Esophagus squamous epithelium (tissue), 5 donors: ENCODE results near the gene TPST1. TPM values are rescaled to one million over a fixed set of nuclear protein-coding genes. Genes with fewer than 3 reads are reported as not detected.
A peak's percentile ranks its signal among the peaks of the same experiment; 100 is the strongest.
"Not testable (repeated sequence)": the region's sequence is repeated elsewhere in the genome, so short reads cannot be mapped to it uniquely, and the experiment has no call there.

ENCODE experiments used
- DNase-seq: peaks from one replicate; lab custom pipeline; 2025; lab: John Stamatoyannopoulos, UW
- H3K27ac ChIP-seq, 4 donors: fragments of 200-600 bp; sonication (generic); one replicate each; pipeline ENCODE4 v1.5.1; 2016 to 2019; ENCODE audit warnings: mild to moderate bottlenecking in 1 of 4
- H3K27me3 ChIP-seq, 4 donors: fragments of 200-600 bp; sonication (generic); 1 replicate in 3 of 4; 2 replicates in 1 of 4; pipeline versions ENCODE4 v1.5.1 to v1.6.0; 2017 to 2021; ENCODE audit warnings: antibody characterized with exemption in 1 of 4
- H3K36me3 ChIP-seq, 3 donors: fragments of 200-600 bp; sonication (generic); one replicate each; pipeline ENCODE4 v1.5.1; 2016 to 2019
- H3K4me1 ChIP-seq, 3 donors: fragments of 200-600 bp; sonication (generic); one replicate each; pipeline ENCODE4 v1.5.1; 2017 to 2019
- H3K4me3 ChIP-seq, 4 donors: fragments of 200-600 bp; sonication (generic); 1 replicate in 3 of 4; 2 replicates in 1 of 4; pipeline ENCODE4 v1.5.1; 2016 to 2019; ENCODE audit warnings: mild to moderate bottlenecking in 2 of 4, moderate library complexity in 1 of 4
- H3K9me3 ChIP-seq, 3 donors: fragments of 200-600 bp; sonication (generic); one replicate each; pipeline ENCODE4 v1.5.1; 2016 to 2019
- CTCF ChIP-seq, 6 experiments: fragments of 450-650 bp in 4 of 6; fragments of 200-600 bp in 2 of 6; sonication (generic) in 2 of 6; IDR thresholded peaks; one replicate each; pipeline ENCODE4 v1.5.1; 2016 to 2019; ENCODE audit warnings: antibody characterized with exemption in 6 of 6, mild to moderate bottlenecking in 4 of 6, moderate library complexity in 4 of 6
- POLR2A ChIP-seq, 4 donors: fragments of 450-650 bp; IDR thresholded peaks; one replicate each; pipeline ENCODE4 v1.6.1; 2017; ENCODE audit warnings: antibody characterized with exemption in 4 of 4, mild to moderate bottlenecking in 4 of 4, moderate library complexity in 3 of 4
- WGBS, 2 donors: methylation state at CpG; one replicate each; pipeline ENCODE4 v1.1.5; 2018; 5-methylcytosine and 5-hydroxymethylcytosine counted together
- intact Hi-C: fragments of 100-400 bp; cut with DNase I; formaldehyde crosslinking; loops from one replicate; pipeline ENCODE4 v1.15.0; 2022
- total RNA-seq, 4 donors: library from RNA; depleted of rRNA; stranded (reverse); fragments of >200 nt; gene quantifications; one replicate each; pipeline ENCODE4 v1.1.0, GENCODE V29; 2016
- donor health status: DM: yes; HTN: yes; CAD: no.

The TPST1 gene
- 10 to 100 TPM; 10.2 to 23.1 (median 17.1) TPM for total RNA-seq

GRCh38 chr7:66204822-66205740, at the start of gene TPST1:
TPST1 (plus strand) TSS chr7:66205334; CDS start chr7:66240426, 35,092 bp downstream.
- WGBS, 2 donors = 0% methylated on average over 7 to 13 of the region's 90 CpGs
- no peaks in the 10 kb centered on the region for H3K27me3 ChIP-seq
- peaks cover 0 to 5% (median 0%) of the 10 kb centered on the region in 3 donors for H3K36me3 ChIP-seq
- H3K4me1 ChIP-seq = peaks cover 11 to 49% (median 14%) of the 10 kb centered on the region in 3 donors
- H3K4me3 ChIP-seq = peak within 1 kb of the TSS; percentile 68 to 90 (median 88)
- no peaks in the 10 kb centered on the region for H3K9me3 ChIP-seq
- DNase-seq = peak; percentile 21
- H3K27ac ChIP-seq = peak within 1 kb of the TSS; percentile 79 to 88 (median 84)
- intact Hi-C loops = no loop called here
- TF ChIP-seq CTCF (IDR thresholded peaks at IDR 0.05) (peak in 5 of 6 experiments; percentile 47 to 77 (median 65)), POLR2A (IDR thresholded peaks at IDR 0.05) (peak in 3 of 4 donors; percentile 81 to 95 (median 88))

- H3K27me3 ChIP-seq, intact Hi-C loops, H3K4me3 ChIP-seq, H3K9me3 ChIP-seq, H3K27ac ChIP-seq, DNase-seq: not testable (repeated sequence)
- H3K4me1 ChIP-seq = peaks cover 0 to 26% (median 19%) of the 10 kb centered on the region in 3 donors
- peaks cover 6 to 83% (median 17%) of the 10 kb centered on the region in 3 donors for H3K36me3 ChIP-seq
- WGBS, 2 donors = 99% methylated on average over 7 of the region's 7 CpGs
Observed at GRCh38 chr7:66156035-66156434, 49.1 kb upstream of the TPST1 start.

- 83 to 92% methylated on average over 3 of the region's 3 CpGs for WGBS, 2 donors
- TF ChIP-seq POLR2A (IDR thresholded peaks at IDR 0.05) (no peak), CTCF (IDR thresholded peaks at IDR 0.05) (no peak)
- DNase-seq = no peak
- Histone ChIP-seq H3K27me3 (no peaks in the 10 kb centered on the region), H3K9me3 (no peaks in the 10 kb centered on the region), H3K36me3 (peaks cover 6 to 73% (median 17%) of the 10 kb centered on the region in 3 donors), H3K4me3 (no peak overlapping the region), H3K4me1 (peaks cover 0 to 15% (median 11%) of the 10 kb centered on the region in 3 donors), H3K27ac (no peak overlapping the region)
- intact Hi-C loops = no loop called here
Observed at GRCh38 chr7:66157060-66157459, 48.1 kb upstream of the TPST1 start.

GRCh38 chr7:66162622-66163021, 42.5 kb upstream of the TPST1 start:
- DNase-seq = no peak
- H3K27ac ChIP-seq = no peak overlapping the region
- peaks cover 0 to 1% (median 0%) of the 10 kb centered on the region in 3 donors for H3K4me1 ChIP-seq
- intact Hi-C loops = no loop called here
- no peak overlapping the region for H3K4me3 ChIP-seq
- H3K36me3 ChIP-seq = peaks cover 0 to 17% (median 0%) of the 10 kb centered on the region in 3 donors
- H3K9me3 ChIP-seq = no peaks in the 10 kb centered on the region
- no peak for TF ChIP-seq CTCF (IDR thresholded peaks at IDR 0.05)
- no peak for TF ChIP-seq POLR2A (IDR thresholded peaks at IDR 0.05)
- no peaks in the 10 kb centered on the region for H3K27me3 ChIP-seq
- WGBS, 2 donors = 77 to 94% methylated on average over 2 to 4 of the region's 4 CpGs

- WGBS, 2 donors = 75 to 100% methylated on average over 1 of the region's 1 CpG
- intact Hi-C loops = no loop called here
- Histone ChIP-seq H3K4me3 (no peak overlapping the region), H3K27me3 (no peaks in the 10 kb centered on the region), H3K27ac (no peak overlapping the region), H3K9me3 (no peaks in the 10 kb centered on the region), H3K4me1 (peaks cover 0 to 4% (median 3%) of the 10 kb centered on the region in 3 donors), H3K36me3 (peaks cover 0 to 11% (median 0%) of the 10 kb centered on the region in 3 donors)
- TF ChIP-seq CTCF (IDR thresholded peaks at IDR 0.05) = no peak
- no peak for TF ChIP-seq POLR2A (IDR thresholded peaks at IDR 0.05)
- DNase-seq = no peak
Observed at GRCh38 chr7:66163186-66163610, 41.9 kb upstream of the TPST1 start.
